ENCODE measurements around the gene EIF3D.

Gene EIF3D

GRCh38 chr22:36510384-36510783 is 18.6 kb downstream of the EIF3D start:
- no peak for DNase-seq

DNA sequence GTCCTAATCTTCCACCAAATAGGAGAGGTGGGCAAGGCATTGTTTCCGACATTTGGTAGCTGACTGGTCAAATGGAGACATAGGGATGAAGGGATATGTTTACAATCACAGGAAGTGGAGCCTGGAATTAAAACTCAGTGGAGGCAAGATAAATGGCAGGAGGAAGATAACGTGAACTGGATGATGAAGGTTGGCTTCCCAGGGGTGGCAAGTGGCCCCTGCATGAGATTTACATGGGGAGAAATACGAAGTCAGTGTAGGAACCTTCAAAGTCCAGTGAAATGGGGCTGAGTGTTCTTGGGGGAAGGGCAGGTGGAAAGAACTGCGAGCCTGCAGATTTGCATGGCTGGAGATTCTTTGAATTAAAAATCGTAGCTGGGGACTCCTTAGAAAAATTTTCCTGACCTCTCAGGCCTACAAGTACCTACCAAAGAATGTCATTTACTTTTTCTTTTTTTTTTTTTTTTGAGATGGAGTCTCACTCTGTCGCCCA is 21.4 kb downstream of the EIF3D start:
- DNase-seq: no peak

DNA sequence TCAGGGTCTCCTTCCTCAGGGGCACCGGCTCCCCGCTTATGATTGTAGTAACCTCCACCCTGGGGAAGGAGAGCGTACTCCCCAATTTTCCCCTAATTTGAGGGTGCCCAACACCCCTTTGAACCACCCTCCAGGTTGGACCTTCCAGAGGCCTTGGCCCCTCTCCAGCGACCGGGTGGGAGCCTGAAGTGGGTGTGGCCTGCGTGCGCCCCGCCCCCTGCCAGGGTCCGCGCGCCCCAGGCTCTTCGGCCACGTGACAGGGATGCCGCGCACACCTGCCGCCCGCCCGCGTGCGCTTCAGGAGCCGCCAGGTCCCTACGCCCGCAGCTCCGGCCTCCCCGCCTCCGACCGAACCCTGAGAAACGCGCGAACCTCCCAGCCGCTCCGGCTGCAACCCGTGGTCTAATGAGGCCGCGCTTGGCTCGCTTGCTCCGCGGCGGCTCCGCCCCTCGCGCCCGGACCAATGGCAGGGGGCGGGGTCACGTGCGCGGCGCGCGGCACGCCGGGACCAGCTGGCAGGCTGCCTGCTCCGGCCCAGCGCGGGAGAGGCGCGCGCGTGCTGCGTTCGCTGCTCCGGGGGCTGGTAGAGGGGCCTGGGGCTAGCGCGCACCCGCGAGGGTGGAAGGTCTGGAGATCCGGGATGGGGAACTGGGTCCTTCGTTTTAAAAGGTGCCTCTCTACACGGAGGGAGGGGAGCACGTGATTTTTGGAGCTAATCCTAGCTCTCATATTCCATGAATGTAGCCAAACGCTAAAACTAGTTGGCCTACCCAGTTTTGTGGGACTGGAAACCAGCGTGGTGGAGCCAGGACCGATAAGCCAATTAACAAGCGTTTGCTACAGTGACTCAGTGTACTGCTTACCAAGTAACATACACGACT is 22.1 kb downstream of the EIF3D start, which contains the start of gene FOXRED2:
TSS of gene FOXRED2 (minus strand) at position 404 of the 881 bp plus-strand sequence. CDS start 618 bp downstream, outside the sequence.
- peak; percentile 38 to 91 (median 77) for DNase-seq

DNA sequence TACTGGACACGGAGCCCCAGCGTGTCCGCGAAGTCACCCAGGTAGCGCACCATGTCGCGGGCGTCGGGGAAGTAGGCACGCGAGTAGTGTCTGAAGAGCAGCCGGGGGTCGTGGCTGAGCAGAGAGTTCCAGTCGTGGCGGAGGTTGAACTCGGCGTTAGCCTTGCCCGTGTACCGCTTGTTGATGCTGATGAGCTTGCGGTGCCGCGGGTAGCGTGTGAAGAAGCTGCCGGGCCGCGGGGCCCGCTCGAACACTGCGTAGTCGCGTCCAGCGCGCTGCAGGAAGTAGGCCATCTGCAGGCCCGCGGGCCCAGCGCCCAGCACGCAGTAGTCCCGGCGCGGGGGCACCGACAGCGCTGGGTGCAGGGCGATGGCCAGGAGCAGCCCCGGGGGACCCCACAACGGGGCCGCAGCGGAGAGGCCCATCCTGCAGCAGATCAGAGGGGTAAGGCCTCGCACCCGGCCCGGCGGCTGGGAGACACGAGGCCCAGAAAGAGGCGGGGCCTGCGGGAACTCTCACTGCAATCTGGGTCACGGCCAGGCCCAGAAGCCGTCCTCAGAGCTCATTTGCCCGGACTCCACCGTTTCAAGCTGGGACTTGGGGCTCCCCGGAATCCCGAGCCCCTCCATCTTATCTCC is 22.8 kb downstream of the EIF3D start:
- DNase-seq: no peak

DNA sequence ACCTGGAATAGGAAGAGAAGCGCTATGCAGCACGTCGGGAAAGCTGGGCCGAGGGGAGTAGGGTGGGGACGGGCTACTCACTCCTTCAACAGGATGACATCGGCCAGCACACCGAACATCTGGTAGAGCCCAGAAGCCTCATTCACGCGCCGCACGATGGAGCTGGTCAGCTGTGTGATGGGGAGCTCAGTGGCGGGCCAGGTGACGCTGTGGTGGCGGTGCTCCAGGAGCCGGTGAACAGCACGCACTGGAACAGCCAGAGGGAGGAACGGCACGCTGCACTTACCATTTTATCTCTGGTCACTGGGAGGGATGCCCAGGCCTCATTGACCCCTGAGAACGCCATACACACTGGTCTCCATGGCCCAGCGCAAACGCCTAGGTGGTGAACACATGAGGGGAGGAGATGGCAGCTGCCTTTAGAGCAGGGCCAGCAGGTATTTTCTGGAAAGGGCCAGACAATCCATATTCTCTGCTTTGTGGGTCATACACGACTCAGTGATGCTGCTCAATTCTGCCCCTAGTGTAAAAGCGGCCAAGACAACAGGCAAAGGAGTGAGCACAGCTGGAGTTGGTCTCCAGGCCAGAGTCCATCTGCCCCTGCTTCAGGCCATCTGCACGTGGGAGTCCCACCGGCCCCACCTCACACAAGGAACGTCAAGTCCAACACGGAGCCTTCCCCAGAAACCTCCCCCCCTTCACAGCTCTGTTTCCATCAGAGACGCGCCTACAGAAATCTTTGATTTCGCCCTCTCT is 30.9 kb downstream of the EIF3D start:
- DNase-seq: peak in 1 of 56 donors; percentile 8

GRCh38 chr22:36493690-36494110 is 35.3 kb downstream of the EIF3D start:
- DNase-seq: peak in 20 of 56 donors; percentile 4 to 60 (median 17)

DNA sequence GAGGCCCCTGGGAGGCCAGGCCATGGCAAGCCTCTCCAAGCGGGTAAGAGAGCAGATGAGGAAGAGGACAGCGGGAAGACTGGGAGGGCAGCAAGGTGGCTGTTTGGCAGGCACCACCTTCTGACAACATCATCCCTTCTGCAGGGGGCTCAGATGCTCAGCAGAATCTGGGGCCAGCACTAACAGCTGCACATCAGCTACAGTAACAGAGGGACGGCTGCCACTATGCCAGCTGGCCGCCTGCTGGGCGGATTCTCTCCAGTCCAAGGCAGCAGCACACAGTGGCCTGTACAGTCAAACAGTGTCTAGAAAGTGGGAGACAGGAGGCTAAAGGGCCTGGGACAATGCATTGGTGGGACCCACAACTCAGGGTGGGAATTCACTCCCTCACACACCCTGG is 36.9 kb downstream of the EIF3D start:
- no peak for DNase-seq

DNA sequence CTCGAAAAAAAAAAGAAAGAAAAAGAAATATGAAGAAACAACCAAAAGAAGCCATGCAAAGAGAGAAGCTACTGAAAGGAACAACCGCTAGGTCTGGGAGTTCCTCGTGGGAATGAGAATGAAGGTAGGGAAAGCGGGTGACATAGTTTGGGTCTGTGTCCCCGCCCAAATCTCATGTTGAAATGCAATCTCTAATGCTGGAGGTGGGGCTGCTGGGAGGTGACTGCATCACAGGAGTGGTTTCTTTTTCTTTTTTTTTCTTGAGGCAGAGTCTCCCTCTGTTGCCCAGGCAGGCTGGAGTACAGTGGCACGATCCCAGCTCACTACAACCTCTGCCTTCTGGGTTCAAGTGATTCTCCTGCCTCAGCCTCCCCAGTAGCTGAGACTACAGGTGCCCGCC is 37.8 kb downstream of the EIF3D start:
- no peak for DNase-seq

GRCh38 chr22:36486619-36487384 is 42.2 kb downstream of the EIF3D start:
- no peak for DNase-seq

DNA sequence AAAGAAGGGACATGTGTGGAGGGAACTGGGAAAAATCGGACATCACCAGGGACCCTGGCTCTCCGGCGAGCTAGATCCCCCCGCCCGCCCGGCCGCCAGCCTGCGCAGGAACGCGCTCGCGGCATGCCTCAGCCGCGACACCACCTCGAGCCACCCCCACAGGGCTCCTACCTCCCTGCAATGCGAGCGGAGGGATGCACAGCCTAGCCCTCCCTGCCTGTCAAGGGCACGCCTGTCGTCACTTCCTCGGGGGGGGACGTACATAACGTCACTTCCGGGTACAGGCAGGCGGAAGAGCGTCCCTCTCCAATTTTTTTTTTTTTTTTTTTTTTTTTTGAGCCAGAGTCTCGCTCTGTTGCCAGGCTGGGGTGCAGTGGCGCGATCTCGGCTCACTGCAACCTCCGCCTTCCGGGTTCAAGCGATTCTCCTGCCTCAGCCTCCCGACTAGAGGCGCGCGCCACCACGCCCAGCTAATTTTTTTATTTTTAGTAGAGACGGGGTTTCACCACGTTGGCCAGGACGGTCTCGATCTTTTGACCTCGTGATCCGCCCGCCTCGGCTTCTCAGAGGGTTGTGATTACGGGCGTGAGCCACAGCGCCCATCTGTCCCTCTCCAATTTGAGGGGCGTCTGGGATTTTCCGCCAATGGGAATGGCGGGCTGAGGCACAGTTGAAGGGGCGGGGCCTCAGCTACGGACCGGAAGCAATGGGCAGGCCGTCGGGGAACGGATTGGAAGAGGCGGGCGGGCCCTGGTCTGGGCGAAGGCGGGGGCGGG is 47.4 kb downstream of the EIF3D start, which contains the start of gene TXN2:
TSS of gene TXN2 (minus strand) at position 248 of the 776 bp plus-strand sequence. CDS start 803 bp downstream, outside the sequence.
- peak; percentile 58 to 97 (median 93) for DNase-seq

- no peak for DNase-seq
Measured at GRCh38 chr22:36480941-36481392, 48.0 kb downstream of the EIF3D start.

DNA sequence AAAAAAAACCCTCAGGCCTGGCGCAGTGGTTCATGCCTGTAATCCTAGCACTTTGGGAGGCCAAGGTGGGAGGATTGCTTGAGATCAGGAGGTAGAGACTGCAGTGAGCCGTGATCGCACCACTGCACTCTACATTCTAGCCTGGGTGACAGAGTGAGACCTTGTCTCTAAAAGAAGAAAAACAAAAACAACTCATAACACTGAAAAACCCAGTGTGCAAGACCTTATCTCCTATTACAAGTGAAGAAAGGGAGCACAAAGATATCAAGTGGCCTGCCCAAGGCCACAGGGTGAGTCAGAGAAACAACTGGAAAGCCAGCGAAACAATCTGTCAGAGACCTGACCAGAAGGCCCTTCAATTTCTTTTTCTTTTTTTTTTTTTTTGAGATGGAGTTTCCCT is 50.0 kb downstream of the EIF3D start:
- no peak for DNase-seq

DNA sequence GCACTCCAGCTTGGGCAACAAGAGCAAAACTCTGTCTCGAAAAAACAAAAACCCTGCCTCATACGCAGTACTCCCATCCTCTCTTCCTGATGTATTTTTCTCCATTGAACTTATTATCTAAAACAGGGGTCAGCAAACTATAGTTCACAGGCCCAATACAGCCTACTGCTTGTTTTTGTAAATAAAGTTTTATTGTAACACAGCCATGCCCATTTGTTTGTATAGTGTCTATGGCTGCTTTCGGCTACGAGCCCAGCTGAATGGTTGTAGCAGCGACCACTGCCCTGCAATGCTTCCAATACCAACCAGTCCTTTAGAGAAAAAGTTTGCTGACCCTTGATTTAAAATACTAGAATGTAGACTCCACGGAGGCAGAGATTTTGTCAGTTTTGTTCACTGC is 53.6 kb downstream of the EIF3D start:
- no peak for DNase-seq

DNA sequence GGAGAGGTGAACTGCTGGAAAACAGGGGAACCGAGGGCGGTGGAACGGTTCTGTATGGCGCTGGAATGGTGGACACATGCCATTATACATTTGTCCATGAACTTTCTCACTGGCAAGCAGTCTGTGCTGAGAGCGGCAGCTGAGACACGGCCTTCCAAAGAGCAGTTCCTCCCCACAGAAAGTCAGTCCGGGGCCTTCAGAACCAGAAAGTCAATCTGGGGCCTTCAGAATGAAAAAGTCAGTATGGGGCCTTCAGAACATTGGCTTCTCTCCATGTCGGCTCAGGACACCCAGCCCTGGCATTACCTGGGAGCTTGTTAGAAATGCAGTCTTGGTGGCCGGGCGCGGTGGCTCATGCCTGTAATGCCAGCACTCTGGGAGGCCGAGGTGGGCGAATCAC is 56.3 kb downstream of the EIF3D start:
- DNase-seq: no peak

DNA sequence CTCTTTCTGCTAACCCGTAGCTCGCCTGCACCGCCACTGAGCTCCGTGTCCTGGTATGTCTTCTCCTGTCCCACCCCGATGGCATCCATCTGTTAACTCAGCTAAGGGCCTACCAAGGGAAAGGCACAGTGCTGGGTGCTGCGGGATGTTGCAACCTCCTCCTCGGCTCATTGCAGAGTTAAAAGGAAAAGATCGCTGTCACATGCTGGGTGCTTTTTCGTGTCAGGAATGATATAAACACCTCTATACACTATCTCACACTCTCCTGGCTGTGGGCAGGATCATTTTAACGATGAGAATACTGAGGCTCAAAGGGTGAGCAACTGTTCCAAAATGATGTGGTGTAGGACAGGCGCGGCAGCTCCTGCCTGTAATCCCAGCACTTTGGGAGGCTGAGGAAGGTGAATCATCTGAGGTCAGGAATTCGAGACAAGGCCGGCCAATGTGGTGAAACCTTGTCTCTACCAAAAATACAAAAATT is 57.6 kb downstream of the EIF3D start:
- no peak for DNase-seq

DNA sequence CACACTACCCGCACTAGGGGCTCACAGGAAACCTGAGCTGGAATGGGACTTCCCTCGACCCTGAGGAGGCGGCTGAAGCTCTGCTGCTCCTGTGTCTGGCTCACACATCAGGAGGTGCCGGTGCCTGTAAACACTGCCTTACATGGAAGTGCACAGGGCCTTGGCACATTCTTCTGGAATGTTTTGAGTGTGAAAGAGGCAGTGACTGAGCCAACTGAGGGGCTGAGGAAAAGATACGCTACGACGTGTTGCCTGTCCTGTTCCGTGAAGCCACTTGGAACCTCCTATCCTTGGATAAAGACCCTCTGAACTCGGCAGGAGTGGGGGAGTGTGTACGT is 58.0 kb downstream of the EIF3D start:
- DNase-seq: no peak

GRCh38 chr22:36470162-36470993 is 58.6 kb downstream of the EIF3D start:
- DNase-seq: peak in 53 of 56 donors; percentile 14 to 84 (median 65)

DNA sequence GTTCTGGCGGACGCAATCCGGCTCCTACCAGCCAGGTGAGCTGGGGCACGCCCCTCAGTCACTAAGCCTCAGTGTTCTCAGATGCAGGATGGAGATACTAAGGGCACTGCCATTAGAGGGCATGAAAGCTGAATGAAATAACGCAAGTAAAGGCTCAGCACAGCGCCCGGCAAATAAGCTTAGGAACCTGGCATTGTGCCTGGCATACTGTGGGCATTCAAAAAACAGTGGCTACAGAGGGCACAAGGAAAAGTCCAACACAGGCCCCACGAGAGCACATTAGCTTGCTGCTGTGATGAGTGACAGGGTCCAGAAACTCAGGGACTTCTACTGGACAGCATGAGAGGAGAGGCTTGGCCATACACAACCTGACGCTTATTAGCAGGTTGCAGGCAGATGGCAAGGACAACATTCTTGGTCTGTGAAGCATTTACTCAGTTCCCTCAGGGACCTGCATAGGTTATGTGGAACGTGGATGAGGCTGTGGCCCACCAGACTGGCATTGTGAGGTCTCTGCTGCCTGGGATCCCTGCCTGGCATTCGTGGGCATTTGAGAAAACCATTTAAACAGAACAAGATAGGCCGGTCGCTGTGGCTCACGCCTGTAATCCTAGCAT is 59.8 kb downstream of the EIF3D start:
- peak in 2 of 56 donors; percentile 28 to 35 for DNase-seq

Measured in amygdala (tissue), 56 donors.